Measurements from ENCODE around the gene GMIP. TPM values are rescaled to one million over a fixed set of nuclear protein-coding genes. Genes with fewer than 3 reads are reported as not detected.

GMIP gene
- total RNA-seq, 2 donors from 2014 or later = 3.6 to 20.1 TPM

GRCh38 chr19:19655051-19655594, 11.7 kb upstream of the GMIP start:
- no peak for ATAC-seq
- WGBS, 2 donors = 94 to 96% methylated on average over 12 to 22 of the region's 22 CpGs

GRCh38 chr19:19654441-19654840, 11.0 kb upstream of the GMIP start:
- WGBS, 2 donors = 91% methylated on average over 15 of the region's 15 CpGs; no CpG with 5 or more reads in 1 of the 2 donors
- TF ChIP-seq POLR2A (IDR thresholded peaks at IDR 0.05) (no peak), CTCF (IDR thresholded peaks at IDR 0.05) (no peak)
- Histone ChIP-seq H3K27me3 (no peaks in the 10 kb centered on the region), H3K27ac (no peak overlapping the region), H3K9me3 (no peaks in the 10 kb centered on the region), H3K36me3 (replicated peaks in 1 of 2; ENCODE audit: insufficient read depth in 1 of 2, low read depth in 2 of 2) (peaks cover 44 to 60% of the 10 kb centered on the region in 2 donors), H3K4me3 (no peak overlapping the region), H3K4me1 (no peaks in the 10 kb centered on the region)
- ATAC-seq = no peak
- intact Hi-C loops (cut with DNase I) = no loop called here
- DNase-seq = no peak

More at GRCh38 chr19:19655051-19655594, 11.7 kb upstream of the GMIP start:
- no peak for TF ChIP-seq CTCF (IDR thresholded peaks at IDR 0.05)
- TF ChIP-seq POLR2A (IDR thresholded peaks at IDR 0.05) = no peak
- Histone ChIP-seq H3K9me3 (no peaks in the 10 kb centered on the region), H3K27me3 (no peaks in the 10 kb centered on the region), H3K27ac (no peak overlapping the region), H3K4me3 (no peak overlapping the region), H3K36me3 (replicated peaks in 1 of 2; ENCODE audit: insufficient read depth in 1 of 2, low read depth in 2 of 2) (peaks cover 44 to 60% of the 10 kb centered on the region in 2 donors), H3K4me1 (no peaks in the 10 kb centered on the region)
- DNase-seq = no peak
- intact Hi-C loops (cut with DNase I) = no loop called here

- intact Hi-C loops (cut with DNase I) = no loop called here
- Histone ChIP-seq H3K27me3 (no peaks in the 10 kb centered on the region), H3K4me1 (no peaks in the 10 kb centered on the region), H3K36me3 (replicated peaks in 1 of 2; ENCODE audit: insufficient read depth in 1 of 2, low read depth in 2 of 2) (peaks cover 42 to 64% of the 10 kb centered on the region in 2 donors), H3K4me3 (no peak overlapping the region), H3K9me3 (no peaks in the 10 kb centered on the region), H3K27ac (no peak overlapping the region)
- TF ChIP-seq CTCF (IDR thresholded peaks at IDR 0.05) (no peak), POLR2A (IDR thresholded peaks at IDR 0.05) (no peak)
- WGBS, 2 donors = 91 to 92% methylated on average over 4 to 23 of the region's 23 CpGs
- ATAC-seq (no peak), DNase-seq (no peak)
These were observed 10.2 kb upstream of the GMIP start for GRCh38 chr19:19653597-19654147.

- no peak for ATAC-seq
- peaks cover 39 to 61% of the 10 kb centered on the region in 2 donors for H3K36me3 ChIP-seq (replicated peaks in 1 of 2; ENCODE audit: insufficient read depth in 1 of 2, low read depth in 2 of 2)
These were observed 9.2 kb upstream of the GMIP start for GRCh38 chr19:19652482-19653295.

More at GRCh38 chr19:19652482-19653295, 9.2 kb upstream of the GMIP start:
- no peak overlapping the region for H3K4me3 ChIP-seq
- no peak for DNase-seq
- H3K4me1 ChIP-seq = no peaks in the 10 kb centered on the region
- no peaks in the 10 kb centered on the region for H3K27me3 ChIP-seq
- intact Hi-C loops (cut with DNase I) = no loop called here
- TF ChIP-seq POLR2A (IDR thresholded peaks at IDR 0.05) (no peak), CTCF (IDR thresholded peaks at IDR 0.05) (no peak)
- no peaks in the 10 kb centered on the region for H3K9me3 ChIP-seq
- no peak overlapping the region for H3K27ac ChIP-seq
- WGBS, 2 donors = 91 to 93% methylated on average over 14 to 24 of the region's 24 CpGs
